ENCODE results near the gene NPPA.

The NPPA gene

GRCh38 chr1:11841245-11842153 is 6.1 kb downstream of the NPPA start:
- DNase-seq: no peak

- DNase-seq: no peak
These were observed 7.6 kb downstream of the NPPA start for GRCh38 chr1:11839727-11840705.

GRCh38 chr1:11838349-11839272 is 9.0 kb downstream of the NPPA start:
- DNase-seq: peak; percentile 84

GRCh38 chr1:11837767-11838348 is 9.7 kb downstream of the NPPA start:
- DNase-seq: no peak

- no peak for DNase-seq
These were observed 10.4 kb downstream of the NPPA start for GRCh38 chr1:11836955-11837766.

GRCh38 chr1:11835441-11836225 is 11.9 kb downstream of the NPPA start:
- no peak for DNase-seq

- DNase-seq: no peak
These were observed 13.7 kb downstream of the NPPA start for GRCh38 chr1:11833900-11834299.

- no peak for DNase-seq
These were observed 14.1 kb downstream of the NPPA start for GRCh38 chr1:11833497-11833896.

GRCh38 chr1:11831945-11832725 is 15.4 kb downstream of the NPPA start:
- no peak for DNase-seq

GRCh38 chr1:11828511-11828910 is 19.1 kb downstream of the NPPA start:
- DNase-seq: no peak

GRCh38 chr1:11826946-11827345 is 20.6 kb downstream of the NPPA start:
- DNase-seq: no peak

- no peak for DNase-seq
These were observed 22.5 kb downstream of the NPPA start for GRCh38 chr1:11825131-11825530.

- DNase-seq: no peak
These were observed 24.0 kb downstream of the NPPA start for GRCh38 chr1:11823366-11824137.

- DNase-seq: no peak
These were observed 25.5 kb downstream of the NPPA start for GRCh38 chr1:11822091-11822490.

GRCh38 chr1:11817192-11817591 is 30.4 kb downstream of the NPPA start:
- no peak for DNase-seq

GRCh38 chr1:11813021-11813420 is 34.6 kb downstream of the NPPA start:
- DNase-seq: no peak

- DNase-seq: no peak
These were observed 40.5 kb downstream of the NPPA start for GRCh38 chr1:11807133-11807532.

GRCh38 chr1:11806307-11806936 is 41.2 kb downstream of the NPPA start:
- DNase-seq: no peak
